Heart right ventricle (tissue), 16 donors: ENCODE data around the gene ANKS6. TPM values are rescaled to one million over a fixed set of nuclear protein-coding genes. Genes with fewer than 3 reads are reported as not detected.
"Not testable (repeated sequence)": the region's sequence is repeated elsewhere in the genome, so short reads cannot be mapped to it uniquely, and the experiment has no call there.

Experiments used
- ATAC-seq, 8 donors: fragments of 200-7000 bp; cut with Tn5 transposase; one replicate each; pipeline ENCODE4 v1.9.1; 2020; ENCODE audit warnings: mild to moderate bottlenecking in 8 of 8, moderate library complexity in 8 of 8, moderate number of reproducible peaks in 1 of 8
- DNase-seq, 2 donors: peaks; one replicate each; pipeline ENCODE4 v3.0.0-alpha.2; 2020
- H3K27ac ChIP-seq, 10 donors: fragments of 200-600 bp; sonication (generic) in 2 of 10; one replicate each; pipeline versions ENCODE4 v1.5.0 to v1.8.0; 2020 to 2022; ENCODE audit warnings: mild to moderate bottlenecking in 3 of 10
- H3K27me3 ChIP-seq, 7 donors: fragments of 200-600 bp; one replicate each; pipeline ENCODE4 v1.8.0; 2021 to 2022; ENCODE audit warnings: mild to moderate bottlenecking in 2 of 7
- H3K36me3 ChIP-seq, 9 donors: fragments of 200-600 bp; sonication (generic) in 1 of 9; one replicate each; pipeline versions ENCODE4 v1.5.0 to v1.8.0; 2020 to 2022; ENCODE audit warnings: mild to moderate bottlenecking in 2 of 9
- H3K4me1 ChIP-seq, 9 donors: fragments of 200-600 bp; sonication (generic) in 1 of 9; one replicate each; pipeline versions ENCODE4 v1.5.0 to v1.8.0; 2020 to 2022; ENCODE audit warnings: mild to moderate bottlenecking in 4 of 9
- H3K4me3 ChIP-seq, 10 donors: fragments of 200-600 bp; sonication (generic) in 2 of 10; one replicate each; pipeline versions ENCODE4 v1.5.0 to v1.8.0; 2020 to 2022; ENCODE audit warnings: mild to moderate bottlenecking in 7 of 10, moderate library complexity in 2 of 10
- H3K9me3 ChIP-seq, 11 donors: fragments of 200-600 bp in 10 of 11; sonication (generic) in 2 of 11; one replicate each; pipeline versions ENCODE4 v1.5.0 to v1.8.0; 2013 to 2022; ENCODE audit warnings: mild to moderate bottlenecking in 2 of 11, control low read depth in 1 of 11, moderate library complexity in 1 of 11
- CTCF ChIP-seq, 9 donors: fragments of 200-600 bp; sonication (generic) in 2 of 9; IDR thresholded peaks; one replicate each; pipeline versions ENCODE4 v1.5.0 to v1.8.0; 2021 to 2022; ENCODE audit warnings: antibody characterized with exemption in 9 of 9, mild to moderate bottlenecking in 5 of 9, moderate library complexity in 1 of 9
- WGBS, 2 donors: extraction: QIAGEN DNeasy Blood & Tissue Kit; methylation state at CpG; one replicate each; pipeline ENCODE4 v1.1.7; 2013; ENCODE audit warnings: inconsistent platforms in 1 of 2; 5-methylcytosine and 5-hydroxymethylcytosine counted together
- intact Hi-C, 10 donors: fragments of 100-400 bp; cut with DNase I; formaldehyde crosslinking; loops; one replicate each; pipeline versions ENCODE4 v1.11.1 to v1.14.2; 2022
- polyA plus RNA-seq, 2 donors: library from polyadenylated mRNA; stranded (reverse); fragments of 200-250 nt; gene quantifications; one replicate each; pipeline ENCODE4 v1.2.3, GENCODE V29; 2013
- total RNA-seq, 10 donors: library from RNA; stranded (reverse); fragmentation: NEBNext Ultra II Directional in 3 of 10; extraction: Animal tissue kit (Norgen Biotek cat#: 25700) in 3 of 10; gene quantifications; one replicate each; pipeline versions ENCODE4 v1.2.1 to v1.2.4, GENCODE V29; 2021 to 2023
- donor health status: Arrhythmogenic right ventricular cardiomyopathy.
- donor health status: ischemic (EF 13 %, LVEDD 7.1; RV severe dilation, severe dysfunction).
- donor health status: healthy with polysubstance abuse.
- donor health status: DM: no; HTN: yes; CAD: no.
- donor health status: DM: no; HTN: no; CAD: no.
- donor health status: ischemic (EF 25% LVEDD 6.9; RV normal size, moderate dysfunction).
- donor health status: ischemic (EF 25% LVEDD 5.7; RV mildly dilated, moderate dysfunction).
- donor health status: healthy.
- donor health status: DM: yes; HTN: yes; CAD: no.
- donor health status: Ischemic cardiomyopathy.
- donor health status: ischemic (EF 35%, LVEDD 5.7; RV mildly dilated, moderate dysfunction).
- donor health status: nonischemic (EF 11% LVEDD 7.7; RV severe dilation, severe dysfunction).
- donor health status: DM: yes; HTN: yes; CAD: no.
- donor health status: PGD.
- donor health status: ischemic (EF 29% LVEDD 5.4; RV normal size, mild dysfunction).
- donor health status: nonischemic (EF 23%, LVEDD 6.1; RV moderate dilation, normal function).

Gene ANKS6
- total and polyA plus RNA-seq, 12 donors = 3.1 to 8.0 (median 4.2) TPM

- Histone ChIP-seq H3K36me3 (no peaks in the 10 kb centered on the region), H3K27me3 (peaks cover 0 to 4% (median 0%) of the 10 kb centered on the region in 7 donors), H3K27ac (no peak overlapping the region), H3K9me3 (no peaks in the 10 kb centered on the region), H3K4me3 (no peak overlapping the region), H3K4me1 (no peaks in the 10 kb centered on the region)
- DNase-seq = no peak
- 86 to 89% methylated on average over 1 of the region's 1 CpG for WGBS, 2 donors
- ATAC-seq = no peak
- intact Hi-C loops = no loop called here
- no peak for TF ChIP-seq CTCF (IDR thresholded peaks at IDR 0.05)
Observed at GRCh38 chr9:98687911-98688310, 108.4 kb downstream of the ANKS6 start.

- Histone ChIP-seq H3K4me3 (no peak overlapping the region), H3K9me3 (no peaks in the 10 kb centered on the region), H3K27me3 (peaks cover 0 to 4% (median 0%) of the 10 kb centered on the region in 7 donors), H3K36me3 (no peaks in the 10 kb centered on the region), H3K27ac (no peak overlapping the region), H3K4me1 (no peaks in the 10 kb centered on the region)
- TF ChIP-seq CTCF (IDR thresholded peaks at IDR 0.05) = no peak
- ATAC-seq (no peak), DNase-seq (no peak)
- WGBS, 2 donors = 53 to 66% methylated on average over 7 of the region's 7 CpGs
- intact Hi-C loops = no loop called here
Observed at GRCh38 chr9:98686961-98687855, 109.1 kb downstream of the ANKS6 start.

GRCh38 chr9:98684816-98685215 is 111.5 kb downstream of the ANKS6 start:
- H3K36me3 ChIP-seq, H3K4me3 ChIP-seq, H3K27ac ChIP-seq, ATAC-seq, H3K27me3 ChIP-seq, H3K4me1 ChIP-seq, intact Hi-C loops, H3K9me3 ChIP-seq, DNase-seq: not testable (repeated sequence)
- 89 to 95% methylated on average over 2 of the region's 2 CpGs for WGBS, 2 donors

Other genes with a start within 250 kb of the ANKS6 start
- gene GABBR2, start 87.6 kb downstream of the ANKS6 start, total RNA-seq = 1 to 10 TPM in 1 of 10 donors, under 1 TPM in 9; 0.03 to 1.3 (median 0.54) TPM
- under 1 TPM; under 0.01 to 0.37 TPM for gene GABBR2, start 87.6 kb downstream of the ANKS6 start, polyA plus RNA-seq
- gene GALNT12, start 11.1 kb upstream of the ANKS6 start, total RNA-seq = 1 to 10 TPM in 3 of 10 donors, under 1 TPM in 7; 0.25 to 1.3 (median 0.53) TPM
- under 1 TPM; 0.38 to 0.59 TPM for gene GALNT12, start 11.1 kb upstream of the ANKS6 start, polyA plus RNA-seq
- gene COL15A1, start 147.4 kb upstream of the ANKS6 start, total RNA-seq = 10 to 100 TPM; 31.0 to 64.8 (median 52.9) TPM
- 10 to 100 TPM; 25.6 to 27.0 TPM for gene COL15A1, start 147.4 kb upstream of the ANKS6 start, polyA plus RNA-seq